ENCODE measurements around the gene SLC25A20. TPM values are rescaled to one million over a fixed set of nuclear protein-coding genes. Genes with fewer than 3 reads are reported as not detected.
"Not testable (repeated sequence)": the region's sequence is repeated elsewhere in the genome, so short reads cannot be mapped to it uniquely, and the experiment has no call there.

Gene SLC25A20
- total RNA-seq, 1 experiment from 2014 or later = 17.7 TPM

DNA sequence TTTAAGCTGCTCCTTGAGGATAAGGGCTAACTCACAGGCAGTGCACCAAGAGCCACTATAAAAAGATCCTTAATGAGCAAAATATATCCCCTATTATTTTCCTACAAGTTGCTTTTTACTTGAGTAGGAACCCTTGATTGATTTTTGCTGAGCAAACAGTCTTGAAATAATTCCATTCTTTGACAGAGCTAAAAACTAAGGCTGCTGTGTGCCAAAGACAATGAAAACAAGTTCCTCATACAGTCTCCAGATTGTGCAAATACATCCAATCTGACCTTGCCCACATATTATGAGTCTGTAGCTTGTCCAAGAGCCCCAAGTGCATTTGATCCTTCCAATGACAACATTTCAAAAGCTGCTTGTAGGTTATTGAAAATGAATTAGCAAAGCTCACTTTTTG is 66.0 kb downstream of the SLC25A20 start:
- Histone ChIP-seq H3K9me2 (replicated peaks; ENCODE audit: low read length) (no peaks in the 10 kb centered on the region), H3K4me3 (ENCODE audit: low read length) (no peak overlapping the region), H3K9ac (ENCODE audit: low read length) (no peak overlapping the region), H2AFZ (ENCODE audit: low read length) (no peak overlapping the region), H3K79me2 (ENCODE audit: low read length) (peaks cover 68% of the 10 kb centered on the region), H3F3A (ENCODE audit: low read length, unreplicated experiment) (no peaks in the 10 kb centered on the region), H3K9me3 (ENCODE audit: low read length) (no peaks in the 10 kb centered on the region), H3K27me3 (ENCODE audit: low read length) (no peaks in the 10 kb centered on the region), H3K4me1 (ENCODE audit: insufficient read depth, low read length) (no peaks in the 10 kb centered on the region), H4K20me1 (ENCODE audit: low read length) (no peaks in the 10 kb centered on the region), H3K36me3 (ENCODE audit: low read depth, low read length) (peaks cover 4% of the 10 kb centered on the region; the same call in 1 of the 2 replicates), H3K27ac (ENCODE audit: low read length) (no peak overlapping the region), H3K4me2 (ENCODE audit: low read length) (no peak overlapping the region)
- BruUV-seq (replicated peaks) = no TSS peak
- intact Hi-C loops (cut with micrococcal nuclease) = no loop called here
- POLR2A ChIA-PET (ENCODE audit: unreplicated experiment) = interaction anchor here (0.6 kb wide), 1 partner anchor 116 kb away, joined by 3 read pairs; the partner anchor contains the start of gene IP6K2
- ATAC-seq (no peak), DNase-seq (no peak)
- no peak for TF ChIP-seq EZH2 (IDR thresholded peaks at IDR 0.05; ENCODE audit: low read length, unreplicated experiment)
- no peak for TF ChIP-seq EZH2phosphoT487 (IDR thresholded peaks at IDR 0.05; ENCODE audit: borderline replicate concordance, low read length)
- TF ChIP-seq, protein P1, sequence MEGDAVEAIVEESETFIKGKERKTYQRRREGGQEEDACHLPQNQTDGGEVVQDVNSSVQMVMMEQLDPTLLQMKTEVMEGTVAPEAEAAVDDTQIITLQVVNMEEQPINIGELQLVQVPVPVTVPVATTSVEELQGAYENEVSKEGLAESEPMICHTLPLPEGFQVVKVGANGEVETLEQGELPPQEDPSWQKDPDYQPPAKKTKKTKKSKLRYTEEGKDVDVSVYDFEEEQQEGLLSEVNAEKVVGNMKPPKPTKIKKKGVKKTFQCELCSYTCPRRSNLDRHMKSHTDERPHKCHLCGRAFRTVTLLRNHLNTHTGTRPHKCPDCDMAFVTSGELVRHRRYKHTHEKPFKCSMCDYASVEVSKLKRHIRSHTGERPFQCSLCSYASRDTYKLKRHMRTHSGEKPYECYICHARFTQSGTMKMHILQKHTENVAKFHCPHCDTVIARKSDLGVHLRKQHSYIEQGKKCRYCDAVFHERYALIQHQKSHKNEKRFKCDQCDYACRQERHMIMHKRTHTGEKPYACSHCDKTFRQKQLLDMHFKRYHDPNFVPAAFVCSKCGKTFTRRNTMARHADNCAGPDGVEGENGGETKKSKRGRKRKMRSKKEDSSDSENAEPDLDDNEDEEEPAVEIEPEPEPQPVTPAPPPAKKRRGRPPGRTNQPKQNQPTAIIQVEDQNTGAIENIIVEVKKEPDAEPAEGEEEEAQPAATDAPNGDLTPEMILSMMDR (conservative IDR thresholded peaks at IDR 0.05; ENCODE audit: low read depth, low read length) = no peak
- CTCF ChIA-PET = no interaction called here

DNA sequence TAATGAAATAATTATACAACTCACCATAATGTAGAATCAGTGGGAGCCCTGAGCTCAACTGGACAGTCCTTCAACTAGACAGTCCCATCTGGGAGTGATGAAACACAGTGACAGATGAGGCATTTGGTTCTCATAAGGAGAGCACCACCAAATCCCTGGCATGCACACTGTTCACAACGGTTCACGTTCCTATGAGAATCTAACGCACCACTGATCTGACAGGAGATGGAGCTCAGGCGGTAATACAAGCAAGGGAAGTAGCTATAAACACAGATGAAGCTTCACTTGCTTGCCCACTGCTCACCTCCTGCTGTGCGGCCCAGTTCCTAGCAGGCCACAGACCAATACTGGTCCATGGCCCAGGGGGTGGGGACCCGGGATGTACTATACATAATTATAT is 68.0 kb downstream of the SLC25A20 start:
- Histone ChIP-seq H3F3A (ENCODE audit: low read length, unreplicated experiment) (no peaks in the 10 kb centered on the region), H3K9me2 (replicated peaks; ENCODE audit: low read length) (no peaks in the 10 kb centered on the region), H3K36me3 (ENCODE audit: low read depth, low read length) (peaks cover 1% of the 10 kb centered on the region; the same call in 1 of the 2 replicates), H3K27me3 (ENCODE audit: low read length) (no peaks in the 10 kb centered on the region), H3K4me2 (ENCODE audit: low read length) (no peak overlapping the region), H3K79me2 (ENCODE audit: low read length) (peaks cover 71% of the 10 kb centered on the region), H4K20me1 (ENCODE audit: low read length) (no peaks in the 10 kb centered on the region), H3K9me3 (ENCODE audit: low read length) (no peaks in the 10 kb centered on the region), H3K4me1 (ENCODE audit: insufficient read depth, low read length) (no peaks in the 10 kb centered on the region), H3K27ac (ENCODE audit: low read length) (no peak overlapping the region), H2AFZ (ENCODE audit: low read length) (no peak overlapping the region), H3K9ac (ENCODE audit: low read length) (no peak overlapping the region), H3K4me3 (ENCODE audit: low read length) (no peak overlapping the region)
- no peak for ATAC-seq
- intact Hi-C loops (cut with micrococcal nuclease) = no loop called here
- TF ChIP-seq EZH2 (IDR thresholded peaks at IDR 0.05; ENCODE audit: low read length, unreplicated experiment) (no peak), EZH2phosphoT487 (IDR thresholded peaks at IDR 0.05; ENCODE audit: borderline replicate concordance, low read length) (no peak)
- TF ChIP-seq, protein P1 (conservative IDR thresholded peaks at IDR 0.05; ENCODE audit: low read depth, low read length) = no peak
- no TSS peak for BruUV-seq (replicated peaks)
- no peak for DNase-seq
- POLR2A ChIA-PET (ENCODE audit: unreplicated experiment) = no interaction called here
- CTCF ChIA-PET = no interaction called here

DNA sequence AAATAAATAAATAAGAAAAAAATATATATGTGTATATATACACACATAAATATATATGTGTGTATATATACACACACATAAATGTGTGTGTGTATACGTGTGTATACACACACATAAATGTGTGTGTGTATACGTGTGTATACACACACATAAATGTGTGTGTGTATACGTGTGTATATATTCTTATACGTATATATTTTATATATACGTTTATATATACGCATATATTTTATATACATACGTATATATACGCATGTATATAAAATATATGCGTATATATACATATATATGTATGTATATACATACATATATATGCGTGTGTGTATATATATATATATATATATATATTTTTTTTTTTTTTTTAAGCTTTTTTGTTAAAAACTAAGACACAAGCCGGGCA is 69.2 kb downstream of the SLC25A20 start:
- H3K36me3 ChIP-seq (ENCODE audit: low read depth, low read length); DNase-seq; H3K4me1 ChIP-seq (ENCODE audit: insufficient read depth, low read length); H3K27me3 ChIP-seq (ENCODE audit: low read length); ATAC-seq; H3K9ac ChIP-seq (ENCODE audit: low read length); H4K20me1 ChIP-seq (ENCODE audit: low read length); H3K4me3 ChIP-seq (ENCODE audit: low read length); intact Hi-C loops (cut with micrococcal nuclease); H2AFZ ChIP-seq (ENCODE audit: low read length); H3K27ac ChIP-seq (ENCODE audit: low read length); H3K9me2 ChIP-seq (replicated peaks; ENCODE audit: low read length); H3F3A ChIP-seq (ENCODE audit: low read length, unreplicated experiment); H3K9me3 ChIP-seq (ENCODE audit: low read length); BruUV-seq (replicated peaks); POLR2A ChIA-PET (ENCODE audit: unreplicated experiment); CTCF ChIA-PET; H3K4me2 ChIP-seq (ENCODE audit: low read length): not testable (repeated sequence)
- H3K79me2 ChIP-seq (ENCODE audit: low read length) = peaks cover 68% of the 10 kb centered on the region

DNA sequence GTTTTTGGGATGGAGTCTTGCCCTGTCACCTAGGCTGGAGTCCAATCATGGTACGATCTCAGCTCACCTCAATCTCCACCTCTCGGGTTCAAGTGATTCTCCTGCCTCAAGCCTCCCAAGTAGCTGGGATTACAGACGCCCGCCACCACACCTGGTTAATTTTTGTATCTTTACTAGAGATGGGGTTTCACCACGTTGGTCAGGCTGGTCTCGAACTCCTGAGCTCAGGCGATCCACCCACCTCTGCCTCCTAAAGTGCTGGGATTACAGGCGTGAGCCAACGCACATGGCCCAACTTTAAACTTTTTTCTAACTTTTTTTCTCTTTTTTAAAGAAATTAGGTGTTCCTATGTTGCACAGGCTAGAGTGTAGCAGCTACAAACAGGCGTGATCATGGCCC is 70.8 kb downstream of the SLC25A20 start:
- DNase-seq; ATAC-seq; BruUV-seq (replicated peaks); H3K4me3 ChIP-seq (ENCODE audit: low read length); H3F3A ChIP-seq (ENCODE audit: low read length, unreplicated experiment); POLR2A ChIA-PET (ENCODE audit: unreplicated experiment); H3K4me2 ChIP-seq (ENCODE audit: low read length); H3K9ac ChIP-seq (ENCODE audit: low read length); H4K20me1 ChIP-seq (ENCODE audit: low read length); H3K9me3 ChIP-seq (ENCODE audit: low read length); H3K27me3 ChIP-seq (ENCODE audit: low read length); H3K9me2 ChIP-seq (replicated peaks; ENCODE audit: low read length); H3K4me1 ChIP-seq (ENCODE audit: insufficient read depth, low read length); CTCF ChIA-PET; H3K27ac ChIP-seq (ENCODE audit: low read length); H3K36me3 ChIP-seq (ENCODE audit: low read depth, low read length); H2AFZ ChIP-seq (ENCODE audit: low read length): not testable (repeated sequence)
- intact Hi-C loops (cut with micrococcal nuclease) = loop anchor here (1.0 kb wide), 1 partner anchor 10 kb away; no protein-coding TSS in a partner anchor
- peaks cover 74% of the 10 kb centered on the region for H3K79me2 ChIP-seq (ENCODE audit: low read length)

Measured in PC-3 (cell line).